ENCODE results near the gene KAZN.

Gene KAZN

GRCh38 chr1:15060104-15060503, 461.6 kb downstream of the KAZN start:
- no peak overlapping the region for H3K4me3 ChIP-seq (ENCODE audit: low read length)
- no peak overlapping the region for H3K27ac ChIP-seq (ENCODE audit: low read length)
- no peaks in the 10 kb centered on the region; the same call in 1 of the 2 replicates for H3K36me3 ChIP-seq (ENCODE audit: insufficient read depth, low read depth, low read length)
- no peak overlapping the region for H3K9ac ChIP-seq (ENCODE audit: low read depth, low read length)
- no peaks in the 10 kb centered on the region for H3K4me1 ChIP-seq (ENCODE audit: insufficient read depth, low read length)
- no peaks in the 10 kb centered on the region for H3K27me3 ChIP-seq (ENCODE audit: insufficient read depth, low read length)
- H3K9me3 ChIP-seq (ENCODE audit: insufficient read depth, low read depth, low read length): peaks cover 3% of the 10 kb centered on the region; the same call in 1 of the 2 replicates

DNA sequence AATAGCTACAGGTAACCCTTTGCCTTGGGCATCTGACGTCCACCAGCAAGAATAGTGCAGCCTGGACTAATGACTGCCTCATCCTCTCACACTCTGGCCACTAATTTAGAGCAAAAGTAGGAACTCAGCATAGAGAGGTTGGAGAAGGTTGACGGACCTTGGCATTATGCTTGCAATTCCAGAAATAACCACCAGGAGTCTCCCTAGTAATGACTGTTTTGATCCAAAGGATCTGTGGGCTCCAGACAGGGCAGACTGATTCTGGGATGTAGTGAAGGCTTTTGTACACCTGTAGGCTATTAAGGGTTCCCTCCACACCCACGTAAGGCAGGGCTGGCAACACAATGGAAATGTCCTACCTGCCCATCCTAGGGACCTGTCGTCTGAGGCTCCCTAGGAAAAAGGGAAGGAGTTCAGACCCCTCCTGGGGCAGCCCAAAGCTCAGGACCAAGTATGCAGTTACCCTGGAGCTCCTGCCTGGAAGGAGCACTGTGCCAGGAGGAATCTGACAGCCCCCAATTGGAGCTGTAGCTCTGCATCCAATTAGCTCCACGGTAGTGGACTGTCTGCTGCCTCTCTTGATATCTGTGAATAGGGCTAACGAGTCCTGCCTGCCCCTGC, 464.1 kb downstream of the KAZN start:
- Histone ChIP-seq H3K27ac (ENCODE audit: low read length) (no peak overlapping the region), H3K4me3 (ENCODE audit: low read length) (no peak overlapping the region), H3K27me3 (ENCODE audit: insufficient read depth, low read length) (no peaks in the 10 kb centered on the region), H3K9ac (ENCODE audit: low read depth, low read length) (no peak overlapping the region), H3K4me1 (ENCODE audit: insufficient read depth, low read length) (no peaks in the 10 kb centered on the region), H3K36me3 (ENCODE audit: insufficient read depth, low read depth, low read length) (no peaks in the 10 kb centered on the region; the same call in 1 of the 2 replicates), H3K9me3 (ENCODE audit: insufficient read depth, low read depth, low read length) (peaks cover 3% of the 10 kb centered on the region; the same call in 1 of the 2 replicates)

- no peaks in the 10 kb centered on the region for H3K4me1 ChIP-seq (ENCODE audit: insufficient read depth, low read length)
- H3K4me3 ChIP-seq (ENCODE audit: low read length): no peak overlapping the region
- no peak overlapping the region for H3K27ac ChIP-seq (ENCODE audit: low read length)
- no peak overlapping the region for H3K9ac ChIP-seq (ENCODE audit: low read depth, low read length)
- H3K27me3 ChIP-seq (ENCODE audit: insufficient read depth, low read length): no peaks in the 10 kb centered on the region
- no peaks in the 10 kb centered on the region; the same call in 1 of the 2 replicates for H3K36me3 ChIP-seq (ENCODE audit: insufficient read depth, low read depth, low read length)
- H3K9me3 ChIP-seq (ENCODE audit: insufficient read depth, low read depth, low read length): peaks cover 3% of the 10 kb centered on the region; the same call in 1 of the 2 replicates
Measured at GRCh38 chr1:15063346-15063745, 464.9 kb downstream of the KAZN start.

GRCh38 chr1:15063783-15064182, 465.3 kb downstream of the KAZN start:
- Histone ChIP-seq H3K36me3 (ENCODE audit: insufficient read depth, low read depth, low read length) (no peaks in the 10 kb centered on the region; the same call in 1 of the 2 replicates), H3K4me1 (ENCODE audit: insufficient read depth, low read length) (no peaks in the 10 kb centered on the region), H3K27me3 (ENCODE audit: insufficient read depth, low read length) (no peaks in the 10 kb centered on the region), H3K4me3 (ENCODE audit: low read length) (no peak overlapping the region), H3K27ac (ENCODE audit: low read length) (no peak overlapping the region), H3K9ac (ENCODE audit: low read depth, low read length) (no peak overlapping the region), H3K9me3 (ENCODE audit: insufficient read depth, low read depth, low read length) (peaks cover 3% of the 10 kb centered on the region; the same call in 1 of the 2 replicates)

DNA sequence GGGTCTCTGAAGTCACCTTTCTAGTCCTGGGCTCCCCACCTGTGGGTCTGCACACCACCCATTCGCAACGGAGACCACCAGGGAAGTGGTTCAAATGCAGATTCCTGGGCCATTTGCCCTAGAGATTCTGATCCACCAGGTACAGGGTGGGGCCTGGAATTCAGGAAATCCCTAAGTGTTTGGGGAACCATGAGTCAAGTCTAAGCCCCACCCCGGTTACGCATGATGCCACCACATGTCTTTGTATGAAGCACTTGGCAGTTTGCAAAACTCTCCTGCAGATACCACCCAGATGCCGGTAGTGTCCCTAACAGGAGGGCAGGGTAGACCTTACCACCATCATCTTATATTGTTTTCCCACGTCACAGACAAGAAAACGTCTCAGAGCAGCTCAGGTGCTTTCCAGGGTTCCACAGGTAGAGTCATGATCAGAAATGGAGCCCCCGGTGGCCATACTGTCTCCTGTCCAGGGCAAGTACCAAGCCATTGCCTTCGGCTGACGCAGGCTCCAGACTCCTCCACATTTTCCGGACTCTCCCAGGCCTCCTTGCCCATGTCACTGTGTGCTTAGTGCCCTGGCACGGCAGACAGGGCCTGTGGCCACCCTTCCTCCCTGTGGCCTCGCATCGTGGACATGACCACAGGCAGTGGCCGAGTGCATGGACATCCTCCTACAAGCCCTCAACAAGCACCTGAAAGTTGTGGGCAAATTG, 465.9 kb downstream of the KAZN start:
- H3K27me3 ChIP-seq (ENCODE audit: insufficient read depth, low read length): no peaks in the 10 kb centered on the region
- H3K4me1 ChIP-seq (ENCODE audit: insufficient read depth, low read length): no peaks in the 10 kb centered on the region
- H3K4me3 ChIP-seq (ENCODE audit: low read length): no peak overlapping the region
- peaks cover 3% of the 10 kb centered on the region; the same call in 1 of the 2 replicates for H3K9me3 ChIP-seq (ENCODE audit: insufficient read depth, low read depth, low read length)
- H3K36me3 ChIP-seq (ENCODE audit: insufficient read depth, low read depth, low read length): no peaks in the 10 kb centered on the region; the same call in 1 of the 2 replicates
- no peak overlapping the region for H3K9ac ChIP-seq (ENCODE audit: low read depth, low read length)
- no peak overlapping the region for H3K27ac ChIP-seq (ENCODE audit: low read length)

DNA sequence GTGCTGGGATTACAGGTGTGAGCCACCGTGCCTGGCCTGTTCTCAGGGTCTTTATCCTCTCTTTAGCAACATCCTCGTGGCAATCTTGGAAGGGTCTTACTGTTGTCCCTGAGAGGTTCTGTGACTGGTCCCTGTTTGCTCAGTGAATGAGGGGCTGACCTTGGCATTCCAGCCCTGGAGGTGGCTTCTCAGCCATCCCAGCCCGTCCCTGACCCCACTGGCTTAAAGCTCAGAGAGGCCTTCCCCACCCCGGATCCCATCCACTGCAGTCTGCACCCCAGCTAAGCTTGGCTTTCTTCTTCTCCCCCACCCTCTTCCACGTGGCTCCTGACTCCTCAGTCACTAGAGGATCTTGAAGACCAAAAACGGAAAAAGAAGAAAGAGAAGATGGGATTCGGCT, 466.8 kb downstream of the KAZN start:
- Histone ChIP-seq H3K27ac (ENCODE audit: low read length) (no peak overlapping the region), H3K9me3 (ENCODE audit: insufficient read depth, low read depth, low read length) (peaks cover 3% of the 10 kb centered on the region; the same call in 1 of the 2 replicates), H3K9ac (ENCODE audit: low read depth, low read length) (no peak overlapping the region), H3K4me1 (ENCODE audit: insufficient read depth, low read length) (no peaks in the 10 kb centered on the region), H3K27me3 (ENCODE audit: insufficient read depth, low read length) (no peaks in the 10 kb centered on the region), H3K4me3 (ENCODE audit: low read length) (no peak overlapping the region), H3K36me3 (ENCODE audit: insufficient read depth, low read depth, low read length) (no peaks in the 10 kb centered on the region; the same call in 1 of the 2 replicates)

GRCh38 chr1:15065736-15066135, 467.3 kb downstream of the KAZN start:
- no peak overlapping the region for H3K9ac ChIP-seq (ENCODE audit: low read depth, low read length)
- H3K4me1 ChIP-seq (ENCODE audit: insufficient read depth, low read length): no peaks in the 10 kb centered on the region
- no peaks in the 10 kb centered on the region for H3K27me3 ChIP-seq (ENCODE audit: insufficient read depth, low read length)
- peaks cover 3% of the 10 kb centered on the region; the same call in 1 of the 2 replicates for H3K9me3 ChIP-seq (ENCODE audit: insufficient read depth, low read depth, low read length)
- H3K4me3 ChIP-seq (ENCODE audit: low read length): no peak overlapping the region
- no peak overlapping the region for H3K27ac ChIP-seq (ENCODE audit: low read length)
- no peaks in the 10 kb centered on the region; the same call in 1 of the 2 replicates for H3K36me3 ChIP-seq (ENCODE audit: insufficient read depth, low read depth, low read length)

DNA sequence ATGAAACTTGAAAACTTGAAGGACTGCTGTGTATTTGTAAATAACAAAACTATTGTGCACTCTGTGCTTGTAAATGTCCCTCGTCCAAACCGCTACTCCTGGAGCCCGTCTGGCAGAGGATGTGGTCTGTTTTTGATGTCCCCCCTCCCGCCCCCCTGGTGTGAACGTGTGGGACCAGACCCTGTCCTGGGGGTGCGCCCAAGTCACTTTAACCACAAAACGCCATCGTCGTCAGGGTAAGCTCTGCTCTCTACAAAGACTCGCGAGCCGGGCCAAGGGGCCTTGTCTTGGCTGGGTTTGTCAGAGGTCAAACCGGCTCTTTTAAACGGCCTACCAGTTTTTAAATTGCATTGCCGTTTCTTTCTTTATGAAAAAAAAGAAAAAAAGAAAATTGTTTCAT, 467.7 kb downstream of the KAZN start:
- no peaks in the 10 kb centered on the region; the same call in 1 of the 2 replicates for H3K36me3 ChIP-seq (ENCODE audit: insufficient read depth, low read depth, low read length)
- no peak overlapping the region for H3K4me3 ChIP-seq (ENCODE audit: low read length)

DNA sequence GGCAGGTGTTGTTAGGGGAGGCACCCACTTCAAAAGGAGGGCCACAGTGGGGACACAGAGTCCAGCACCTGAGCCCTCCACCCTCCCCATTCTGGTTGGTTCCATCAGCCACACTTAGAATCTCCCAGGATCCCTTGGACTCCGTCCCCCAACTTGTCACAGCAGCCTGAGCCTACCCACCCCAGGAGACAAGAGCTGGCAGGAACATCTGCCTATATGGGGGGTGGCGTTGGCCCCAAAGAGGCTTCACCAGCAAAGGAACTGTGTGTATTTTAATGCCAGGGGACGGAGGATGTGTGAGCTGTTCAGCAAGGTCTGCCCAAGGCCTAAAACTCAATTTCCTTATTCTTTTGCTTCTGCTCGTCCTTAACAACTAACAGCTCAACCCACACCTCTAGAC, 468.7 kb downstream of the KAZN start:
- no peaks in the 10 kb centered on the region for H3K4me1 ChIP-seq (ENCODE audit: insufficient read depth, low read length)
- H3K27me3 ChIP-seq (ENCODE audit: insufficient read depth, low read length): no peaks in the 10 kb centered on the region
- H3K9me3 ChIP-seq (ENCODE audit: insufficient read depth, low read depth, low read length): peaks cover 3% of the 10 kb centered on the region; the same call in 1 of the 2 replicates
- no peak overlapping the region for H3K27ac ChIP-seq (ENCODE audit: low read length)
- H3K4me3 ChIP-seq (ENCODE audit: low read length): no peak overlapping the region
- H3K36me3 ChIP-seq (ENCODE audit: insufficient read depth, low read depth, low read length): no peaks in the 10 kb centered on the region
- H3K9ac ChIP-seq (ENCODE audit: low read depth, low read length): no peak overlapping the region

More for the DNA sequence above, 467.7 kb downstream of the KAZN start:
- H3K27me3 ChIP-seq (ENCODE audit: insufficient read depth, low read length): no peaks in the 10 kb centered on the region
- no peak overlapping the region for H3K27ac ChIP-seq (ENCODE audit: low read length)
- H3K9me3 ChIP-seq (ENCODE audit: insufficient read depth, low read depth, low read length): peaks cover 3% of the 10 kb centered on the region; the same call in 1 of the 2 replicates
- H3K4me1 ChIP-seq (ENCODE audit: insufficient read depth, low read length): no peaks in the 10 kb centered on the region
- no peak overlapping the region for H3K9ac ChIP-seq (ENCODE audit: low read depth, low read length)

DNA sequence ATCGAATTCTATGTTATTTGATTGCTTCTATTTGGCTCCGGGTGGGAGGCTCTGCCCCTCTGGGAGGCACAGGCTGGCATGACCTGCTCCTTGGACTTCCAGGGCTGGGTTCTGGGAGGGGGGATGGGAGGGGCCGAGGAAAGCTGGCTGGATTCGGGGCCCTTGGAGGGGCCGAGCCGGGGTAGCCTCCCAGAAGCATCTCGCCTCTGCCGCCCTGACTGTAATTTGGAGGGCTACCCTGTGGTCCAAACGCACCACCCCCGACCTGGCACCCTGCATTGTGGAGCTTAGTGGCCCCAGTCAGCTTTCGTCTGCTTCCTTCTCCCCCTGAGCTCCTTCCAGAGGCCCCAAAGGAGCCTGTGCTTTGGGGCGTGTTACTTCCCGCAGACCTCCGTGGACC, 469.7 kb downstream of the KAZN start:
- no peak overlapping the region for H3K4me3 ChIP-seq (ENCODE audit: low read length)
- H3K36me3 ChIP-seq (ENCODE audit: insufficient read depth, low read depth, low read length): no peaks in the 10 kb centered on the region
- H3K4me1 ChIP-seq (ENCODE audit: insufficient read depth, low read length): no peaks in the 10 kb centered on the region
- no peaks in the 10 kb centered on the region for H3K9me3 ChIP-seq (ENCODE audit: insufficient read depth, low read depth, low read length)
- H3K9ac ChIP-seq (ENCODE audit: low read depth, low read length): no peak overlapping the region
- H3K27ac ChIP-seq (ENCODE audit: low read length): no peak overlapping the region
- H3K27me3 ChIP-seq (ENCODE audit: insufficient read depth, low read length): no peaks in the 10 kb centered on the region

- H3K4me3 ChIP-seq (ENCODE audit: low read length): no peak overlapping the region
Measured at GRCh38 chr1:15068997-15069396, 470.5 kb downstream of the KAZN start.

More at GRCh38 chr1:15068997-15069396, 470.5 kb downstream of the KAZN start:
- Histone ChIP-seq H3K4me1 (ENCODE audit: insufficient read depth, low read length) (no peaks in the 10 kb centered on the region), H3K27ac (ENCODE audit: low read length) (no peak overlapping the region), H3K36me3 (ENCODE audit: insufficient read depth, low read depth, low read length) (no peaks in the 10 kb centered on the region), H3K9ac (ENCODE audit: low read depth, low read length) (no peak overlapping the region), H3K9me3 (ENCODE audit: insufficient read depth, low read depth, low read length) (no peaks in the 10 kb centered on the region), H3K27me3 (ENCODE audit: insufficient read depth, low read length) (no peaks in the 10 kb centered on the region)
